GM21447 (cell line): ENCODE measurements around the gene MMP25.

Experiments used
- ATAC-seq: cut with Tn5 transposase; IDR thresholded peaks from one replicate; pipeline ENCODE4 v1.9.1; 2021; ENCODE audit not compliant: unreplicated experiment

MMP25 gene

GRCh38 chr16:3045758-3046640 lies at the start of gene MMP25:
MMP25 (plus strand) TSS chr16:3046561; CDS start chr16:3046918, 357 bp downstream.
- ATAC-seq: no peak

DNA sequence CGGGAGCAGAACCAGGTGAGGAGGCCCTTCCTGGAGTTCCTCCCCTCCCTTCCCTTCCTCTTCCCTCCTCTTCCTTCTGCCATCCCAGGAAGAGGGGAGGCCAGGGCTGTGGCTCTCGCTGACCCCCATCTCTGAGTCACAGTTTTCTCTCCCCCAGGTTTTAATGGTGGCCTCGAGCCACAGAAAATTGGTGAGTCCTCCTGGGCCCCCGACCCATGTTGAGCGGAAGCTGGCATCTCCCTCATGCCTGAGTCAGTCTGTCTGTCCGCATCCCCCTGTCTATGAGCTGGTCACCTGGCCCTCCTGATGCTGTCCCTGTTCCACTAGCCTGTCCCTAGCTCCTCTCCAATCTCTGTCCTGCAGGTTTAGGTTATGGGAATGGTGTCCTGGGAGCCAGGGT lies 46.4 kb upstream of the MMP25 start:
- no peak for ATAC-seq

DNA sequence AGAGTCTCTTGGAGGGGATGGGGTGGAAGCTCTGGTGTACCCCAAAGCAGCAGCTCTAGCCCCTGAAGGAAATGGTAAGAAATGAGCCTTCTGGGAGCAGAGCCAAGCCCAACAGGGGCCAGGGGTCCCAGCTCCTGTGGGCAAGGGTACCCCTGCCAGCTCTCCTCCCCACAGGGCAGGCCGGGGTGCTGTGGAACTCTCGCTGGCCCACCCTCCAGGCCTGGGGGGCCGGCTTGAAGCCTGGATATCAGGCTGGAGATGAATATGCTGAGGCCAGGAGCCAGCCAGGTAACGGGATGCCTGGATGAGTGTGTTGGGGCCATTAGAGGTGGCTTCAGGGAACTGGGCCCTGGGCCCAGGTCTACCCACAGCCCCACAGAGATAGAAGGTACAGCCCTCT lies 45.8 kb upstream of the MMP25 start:
- no peak for ATAC-seq

DNA sequence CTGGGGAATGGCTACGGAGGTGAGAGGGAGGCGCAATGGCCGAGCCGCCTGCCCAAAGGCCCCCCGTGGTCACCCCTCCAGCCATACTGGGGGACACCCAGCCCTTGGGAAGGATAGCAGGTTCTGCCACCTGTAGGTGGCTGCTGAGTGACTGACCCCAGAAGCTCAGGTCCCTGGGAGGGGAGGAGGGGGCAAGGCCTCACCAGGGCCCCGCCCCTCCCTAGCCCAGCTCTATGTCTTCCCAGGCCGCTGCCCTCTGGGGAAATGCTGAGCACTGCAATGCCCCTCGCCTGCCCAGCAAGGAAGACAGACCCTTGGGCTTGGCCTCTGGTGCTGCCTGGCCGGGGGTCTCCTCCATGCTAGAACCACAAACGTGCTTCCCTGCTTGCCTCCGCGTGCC lies 45.0 kb upstream of the MMP25 start:
- no peak for ATAC-seq

DNA sequence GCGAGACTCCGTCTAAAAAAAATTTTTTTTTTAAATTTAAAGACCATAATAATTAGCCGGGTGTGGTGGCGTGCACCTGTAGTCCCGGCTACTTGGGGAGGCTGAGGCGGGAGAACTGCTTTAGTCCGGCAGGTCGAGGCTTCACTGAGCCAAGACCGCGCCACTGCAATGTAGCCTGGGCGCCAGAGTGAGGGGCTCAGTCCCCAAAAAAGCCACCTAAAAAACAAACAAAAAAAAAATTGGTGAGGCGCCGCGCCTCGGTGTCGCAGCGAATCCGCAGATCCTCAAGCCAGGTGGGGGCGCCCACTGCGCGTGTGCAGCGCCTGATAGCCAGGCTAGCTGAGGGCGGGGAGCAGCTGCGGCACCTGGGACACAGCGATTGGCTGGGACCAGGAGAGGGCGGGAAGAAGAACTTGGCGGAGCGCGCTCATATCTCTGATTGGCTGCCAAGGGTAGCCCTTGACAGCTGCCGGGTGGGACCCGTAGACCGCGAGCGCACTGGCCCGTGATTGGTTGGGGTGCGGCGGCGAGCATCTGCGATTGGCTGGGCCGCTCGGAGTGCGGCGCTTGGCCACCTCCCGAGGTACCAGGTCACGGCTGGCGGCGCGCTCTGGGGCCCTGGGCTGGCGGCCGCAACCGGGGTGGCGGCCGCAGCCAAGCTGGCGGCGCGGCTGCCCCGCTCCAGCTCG lies 42.6 kb upstream of the MMP25 start:
- peak; percentile 95 for ATAC-seq

DNA sequence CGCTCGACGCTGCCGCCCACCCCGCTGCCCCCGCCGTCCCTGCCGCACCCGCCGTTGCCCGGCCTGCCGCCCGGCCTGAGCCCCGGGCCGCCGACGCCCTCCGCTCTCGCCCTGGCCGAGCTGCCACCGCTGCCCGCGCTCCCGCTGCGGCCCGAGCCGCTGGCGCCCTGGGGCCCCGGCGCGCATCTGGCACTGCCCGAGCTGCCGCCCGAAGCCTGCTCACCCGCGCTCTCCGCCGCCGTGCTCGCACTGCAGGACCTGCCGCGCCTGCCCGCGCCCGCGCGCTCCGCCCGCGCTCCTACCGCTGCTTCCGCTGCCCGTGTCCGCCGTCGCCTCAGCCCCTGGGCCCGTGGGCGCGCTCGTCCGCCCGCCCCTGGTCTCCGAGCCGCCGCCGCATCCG lies 42.0 kb upstream of the MMP25 start:
- ATAC-seq: peak; percentile 1

DNA sequence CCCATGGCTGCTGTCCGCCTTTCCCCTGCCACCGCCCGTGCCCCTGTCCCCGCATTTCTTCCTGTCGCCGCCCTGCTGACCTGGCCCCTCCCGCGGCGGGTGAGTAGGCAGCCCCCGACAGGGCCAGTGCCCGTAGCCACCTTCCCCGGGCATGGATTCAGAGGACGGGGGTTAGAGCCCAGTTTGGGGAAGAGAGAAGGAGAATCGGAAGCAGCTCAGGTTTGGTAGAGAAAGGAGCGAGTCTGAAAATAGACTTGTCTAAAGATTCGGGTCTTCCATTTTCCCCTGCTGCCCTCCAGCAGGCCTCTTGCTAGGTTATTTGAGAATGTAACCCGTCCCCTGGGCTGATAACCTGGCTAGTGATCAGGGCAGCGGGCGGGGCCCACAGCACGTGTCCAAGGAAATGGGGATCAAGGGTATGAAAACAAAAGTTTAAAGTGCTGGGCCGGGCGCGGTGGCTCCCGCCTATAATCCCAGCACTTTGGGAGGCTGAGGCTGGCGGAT lies 41.5 kb upstream of the MMP25 start:
- ATAC-seq: no peak

DNA sequence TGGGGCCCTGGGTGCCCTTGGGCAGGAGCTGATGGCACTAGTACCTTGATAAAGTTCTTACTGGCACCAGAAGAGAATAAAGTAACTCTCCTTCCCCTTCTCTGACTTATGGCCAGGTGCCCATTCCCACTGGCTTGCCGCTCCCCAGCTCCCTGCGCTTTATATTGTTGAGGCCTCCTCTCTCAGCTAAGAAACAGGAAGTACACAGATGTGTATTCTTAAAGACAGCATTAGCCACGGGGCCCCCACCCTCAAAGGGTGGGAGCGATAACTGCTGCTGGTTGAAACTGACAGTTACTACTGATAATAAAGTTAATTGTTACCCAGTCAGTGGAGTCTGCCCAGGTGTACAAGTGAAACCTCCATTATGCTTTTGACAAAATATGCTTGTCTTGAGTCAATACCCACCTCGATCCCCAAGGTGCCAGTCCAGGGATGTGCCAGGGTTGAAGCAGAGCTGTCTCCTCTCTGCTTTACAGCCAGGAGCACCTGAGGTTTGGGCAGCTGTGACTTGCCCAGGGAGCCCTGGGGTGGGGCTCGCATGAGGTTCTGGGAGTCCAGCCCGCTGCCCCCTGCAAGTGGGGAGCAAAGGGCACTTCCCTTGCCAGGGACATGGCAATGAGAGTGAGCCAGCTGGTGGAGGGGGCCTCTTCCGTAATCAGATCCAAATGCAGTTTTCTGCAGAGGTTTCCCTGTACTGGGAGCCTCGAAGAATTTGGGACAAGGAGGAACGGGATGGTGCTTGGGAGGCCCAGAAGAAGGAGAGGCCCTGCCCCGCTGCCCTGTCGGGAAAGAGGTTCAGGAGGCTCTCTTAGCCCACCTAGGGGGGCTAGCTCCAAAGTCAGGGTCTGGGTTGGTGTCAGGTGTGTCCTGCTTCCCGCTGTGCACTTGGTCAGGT lies 39.1 kb upstream of the MMP25 start:
- no peak for ATAC-seq

- no peak for ATAC-seq
These were observed 38.2 kb upstream of the MMP25 start for GRCh38 chr16:3007957-3008689.

DNA sequence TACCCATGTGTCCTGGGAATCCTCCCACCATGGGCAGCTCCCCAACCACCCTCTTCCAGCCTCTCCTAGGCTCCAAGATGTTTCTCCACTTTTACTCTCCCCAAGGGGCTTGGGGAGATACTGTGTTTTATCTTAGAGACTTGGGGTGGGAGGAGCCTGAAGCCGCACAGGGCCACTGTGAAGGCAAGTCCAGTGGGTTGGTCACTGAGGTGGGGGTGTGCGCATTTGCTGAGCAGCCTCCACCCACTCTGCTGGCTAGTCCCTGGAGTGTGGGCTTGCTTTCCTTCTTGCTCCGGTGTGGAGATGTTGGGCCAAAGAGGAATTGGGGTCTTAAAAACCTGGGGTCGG lies 37.7 kb upstream of the MMP25 start:
- ATAC-seq: no peak

DNA sequence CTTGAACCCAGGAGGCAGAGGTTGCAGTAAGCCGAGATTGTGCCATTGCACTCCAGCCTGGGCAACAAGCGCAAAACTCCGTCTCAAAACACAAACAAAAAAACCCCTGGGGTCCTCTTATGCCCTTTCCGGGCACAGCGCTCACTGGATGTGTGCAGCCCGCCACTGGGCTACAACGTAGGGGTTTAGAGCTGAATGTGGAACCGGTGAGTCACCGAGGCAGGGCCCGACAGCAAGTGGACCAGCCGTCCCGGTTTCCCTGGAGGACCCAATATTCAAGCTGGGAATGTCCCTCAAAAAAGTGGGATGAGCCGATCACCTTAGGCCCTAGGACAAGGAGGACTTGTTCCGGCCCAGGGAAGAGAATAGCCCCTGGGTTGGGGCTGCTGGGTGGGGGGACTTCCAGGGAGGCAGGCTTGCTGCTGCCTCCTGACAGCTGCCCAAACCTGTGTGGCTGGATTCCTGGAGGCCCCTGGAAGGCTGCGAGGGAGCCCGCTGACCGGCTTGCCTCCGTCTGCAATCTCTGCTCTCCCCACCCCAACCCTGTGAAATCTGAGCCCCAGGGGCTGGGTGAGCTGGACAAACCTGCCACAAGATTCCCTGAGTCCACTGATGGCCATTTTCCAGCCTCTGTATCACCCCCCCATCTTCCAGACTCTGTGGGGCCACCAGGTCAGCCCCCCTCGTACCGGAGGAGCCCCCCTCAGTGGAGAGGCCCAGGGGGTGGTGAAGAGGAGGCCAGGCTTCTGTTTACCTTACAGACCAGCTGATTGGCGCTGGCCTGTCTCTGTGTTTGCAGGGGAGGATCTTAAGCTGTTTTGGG lies 36.6 kb upstream of the MMP25 start:
- ATAC-seq: no peak

- ATAC-seq: no peak
These were observed 35.9 kb upstream of the MMP25 start for GRCh38 chr16:3010510-3010909.

GRCh38 chr16:3012246-3012645 lies 34.1 kb upstream of the MMP25 start:
- no peak for ATAC-seq

DNA sequence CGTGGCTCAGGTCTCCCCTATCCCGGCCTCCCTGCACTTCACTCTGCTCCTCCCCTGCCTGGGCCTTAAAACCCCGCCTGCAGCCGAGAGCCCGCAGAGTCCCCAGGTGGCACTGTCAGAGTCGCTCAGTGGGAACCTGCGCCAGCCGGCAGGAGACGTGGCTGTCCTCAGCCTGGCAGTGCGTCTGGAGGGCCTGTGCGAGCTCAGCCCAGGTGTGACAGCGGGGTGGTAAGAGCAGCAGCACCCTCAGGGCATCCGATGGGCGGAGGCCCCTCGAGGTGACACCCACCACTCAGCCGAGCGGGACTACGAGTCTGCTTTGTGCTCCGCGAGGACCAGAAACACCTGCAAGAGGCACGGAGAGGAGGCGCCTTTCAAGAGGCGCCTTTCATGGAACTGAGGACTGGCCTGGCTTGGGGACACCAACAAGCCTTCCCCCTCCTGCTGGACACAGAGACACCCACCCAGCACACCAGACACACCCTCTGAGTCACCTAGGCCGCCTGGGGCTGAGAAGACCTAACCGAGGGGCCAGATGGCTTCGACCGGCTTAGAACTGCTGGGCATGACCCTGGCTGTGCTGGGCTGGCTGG lies 33.4 kb upstream of the MMP25 start, which contains the start of gene CLDN9:
Gene CLDN9, plus strand, starts transcription at position 96 of the 593 bp plus-strand sequence. Its CDS starts 440 bp downstream, at position 536.
- no peak for ATAC-seq

DNA sequence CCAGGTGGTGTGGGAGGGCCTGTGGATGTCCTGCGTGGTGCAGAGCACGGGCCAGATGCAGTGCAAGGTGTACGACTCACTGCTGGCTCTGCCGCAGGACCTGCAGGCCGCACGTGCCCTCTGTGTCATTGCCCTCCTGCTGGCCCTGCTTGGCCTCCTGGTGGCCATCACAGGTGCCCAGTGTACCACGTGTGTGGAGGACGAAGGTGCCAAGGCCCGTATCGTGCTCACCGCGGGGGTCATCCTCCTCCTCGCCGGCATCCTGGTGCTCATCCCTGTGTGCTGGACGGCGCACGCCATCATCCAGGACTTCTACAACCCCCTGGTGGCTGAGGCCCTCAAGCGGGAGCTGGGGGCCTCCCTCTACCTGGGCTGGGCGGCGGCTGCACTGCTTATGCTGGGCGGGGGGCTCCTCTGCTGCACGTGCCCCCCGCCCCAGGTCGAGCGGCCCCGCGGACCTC lies 32.8 kb upstream of the MMP25 start:
- ATAC-seq: no peak

DNA sequence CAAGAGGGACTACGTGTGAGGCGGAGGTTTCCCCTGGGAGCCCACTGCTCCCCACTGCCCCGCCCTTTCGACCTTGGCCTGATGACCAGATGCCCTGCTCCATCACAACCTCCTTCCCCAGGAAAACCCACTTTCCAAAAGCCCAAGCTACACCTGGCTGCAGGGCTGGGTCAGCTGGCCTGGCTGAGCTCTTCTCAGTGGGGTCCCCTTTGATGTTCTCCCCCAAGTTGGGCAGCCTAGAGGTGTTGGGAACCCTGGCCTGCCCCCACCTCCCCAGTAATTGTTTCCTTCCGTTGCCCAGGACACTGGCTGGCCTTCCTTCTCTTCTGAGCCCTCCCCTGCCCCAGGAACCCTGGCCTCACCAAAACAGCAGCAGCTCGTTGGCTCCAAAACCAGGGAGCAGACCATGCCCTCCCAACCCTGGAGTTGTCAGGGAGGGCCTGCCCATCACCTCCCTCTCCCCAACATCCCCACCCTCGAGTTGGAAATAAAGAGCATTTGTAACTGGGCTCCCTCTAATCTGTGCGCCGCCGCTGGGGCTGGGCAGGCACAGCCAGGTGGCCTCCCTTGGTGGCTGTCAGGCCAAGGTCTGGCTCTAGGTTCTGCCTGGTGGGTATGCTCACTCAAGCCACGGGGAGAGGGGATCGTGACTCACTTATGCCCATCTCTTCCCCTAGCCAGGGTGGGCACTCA lies 32.2 kb upstream of the MMP25 start:
- ATAC-seq: no peak

- no peak for ATAC-seq
These were observed 31.4 kb upstream of the MMP25 start for GRCh38 chr16:3014971-3015370.

DNA sequence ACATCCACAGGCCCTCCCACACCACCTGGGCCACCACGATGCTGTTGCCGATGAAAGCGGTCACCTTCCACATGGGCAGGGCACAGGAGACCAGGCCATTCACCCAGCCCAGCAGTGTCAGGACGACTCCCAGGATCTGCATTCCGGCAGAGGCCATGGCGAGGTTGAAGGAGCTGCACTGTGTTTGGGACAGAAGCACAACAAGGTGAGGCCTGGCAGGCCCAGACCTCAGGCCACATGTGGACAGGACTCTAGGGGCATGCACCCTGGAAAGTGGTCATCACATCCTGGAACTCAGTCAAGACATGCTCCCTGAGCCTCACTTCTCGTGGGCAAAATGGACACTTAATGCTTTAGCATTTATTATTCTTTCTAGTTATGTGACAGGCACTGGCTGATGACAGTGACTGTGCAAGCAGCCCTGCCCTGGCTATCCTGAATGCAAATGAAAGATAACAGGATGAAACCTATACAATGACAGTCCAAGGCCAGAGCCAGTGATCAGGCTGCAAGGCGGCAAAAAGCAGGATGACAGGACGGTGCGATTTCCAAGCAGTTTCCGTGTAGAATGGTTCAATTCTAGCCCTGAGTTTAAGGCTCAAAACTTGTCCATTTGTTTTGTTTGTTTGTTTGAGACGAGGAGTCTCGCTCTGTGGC lies 30.4 kb upstream of the MMP25 start:
- ATAC-seq: no peak
